ENCODE measurements around the gene REX1BD. TPM values are rescaled to one million over a fixed set of nuclear protein-coding genes. Genes with fewer than 3 reads are reported as not detected.

The REX1BD gene
- polyA plus RNA-seq, 1 donor from 2014 or later: 214 TPM

GRCh38 chr19:18543814-18544475, 44.7 kb upstream of the REX1BD start:
- H3K36me3 ChIP-seq (ENCODE audit: insufficient read depth, low read length): no peaks in the 10 kb centered on the region
- no peaks in the 10 kb centered on the region for H3K9me2 ChIP-seq (ENCODE audit: insufficient read depth, low read length)
- H3K4me2 ChIP-seq (ENCODE audit: low read length): no peak overlapping the region
- H4K20me1 ChIP-seq (ENCODE audit: insufficient read depth): no peaks in the 10 kb centered on the region
- H3K9ac ChIP-seq (ENCODE audit: low read length): no peak overlapping the region
- peak overlapping the region; percentile 49 for H3K4me3 ChIP-seq (ENCODE audit: low read length)
- no peaks in the 10 kb centered on the region for H3K9me3 ChIP-seq (ENCODE audit: low read length)
- H3F3A ChIP-seq (ENCODE audit: insufficient read depth, low read length, poor library complexity, severe bottlenecking): no peaks in the 10 kb centered on the region
- no peak overlapping the region for H2AFZ ChIP-seq (ENCODE audit: low read depth, low read length)
- H3K27me3 ChIP-seq (ENCODE audit: insufficient read depth, low read depth, low read length): no peaks in the 10 kb centered on the region
- TF ChIP-seq RAD21 (conservative IDR thresholded peaks at IDR 0.05) (no peak), TAF1 (IDR thresholded peaks at IDR 0.05; ENCODE audit: low read depth) (no peak), REST (IDR thresholded peaks at IDR 0.05; ENCODE audit: borderline replicate concordance) (no peak), POLR2AphosphoS5 (IDR thresholded peaks at IDR 0.05) (no peak), MXI1 (conservative IDR thresholded peaks at IDR 0.05; ENCODE audit: poor library complexity, severe bottlenecking) (no peak), SMC3 (conservative IDR thresholded peaks at IDR 0.05; ENCODE audit: poor library complexity) (no peak), EP300 (conservative IDR thresholded peaks at IDR 0.05; ENCODE audit: poor library complexity, severe bottlenecking) (no peak), EZH2 (IDR thresholded peaks at IDR 0.05; ENCODE audit: borderline replicate concordance, insufficient read depth, low read length, poor library complexity, severe bottlenecking) (no peak)
- TF ChIP-seq, protein P1, sequence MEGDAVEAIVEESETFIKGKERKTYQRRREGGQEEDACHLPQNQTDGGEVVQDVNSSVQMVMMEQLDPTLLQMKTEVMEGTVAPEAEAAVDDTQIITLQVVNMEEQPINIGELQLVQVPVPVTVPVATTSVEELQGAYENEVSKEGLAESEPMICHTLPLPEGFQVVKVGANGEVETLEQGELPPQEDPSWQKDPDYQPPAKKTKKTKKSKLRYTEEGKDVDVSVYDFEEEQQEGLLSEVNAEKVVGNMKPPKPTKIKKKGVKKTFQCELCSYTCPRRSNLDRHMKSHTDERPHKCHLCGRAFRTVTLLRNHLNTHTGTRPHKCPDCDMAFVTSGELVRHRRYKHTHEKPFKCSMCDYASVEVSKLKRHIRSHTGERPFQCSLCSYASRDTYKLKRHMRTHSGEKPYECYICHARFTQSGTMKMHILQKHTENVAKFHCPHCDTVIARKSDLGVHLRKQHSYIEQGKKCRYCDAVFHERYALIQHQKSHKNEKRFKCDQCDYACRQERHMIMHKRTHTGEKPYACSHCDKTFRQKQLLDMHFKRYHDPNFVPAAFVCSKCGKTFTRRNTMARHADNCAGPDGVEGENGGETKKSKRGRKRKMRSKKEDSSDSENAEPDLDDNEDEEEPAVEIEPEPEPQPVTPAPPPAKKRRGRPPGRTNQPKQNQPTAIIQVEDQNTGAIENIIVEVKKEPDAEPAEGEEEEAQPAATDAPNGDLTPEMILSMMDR (IDR thresholded peaks at IDR 0.05; ENCODE audit: poor library complexity, severe bottlenecking): no peak
- no peaks in the 10 kb centered on the region for H3K79me2 ChIP-seq (replicated peaks; ENCODE audit: insufficient read depth, low read length)
- no peak overlapping the region for H3K27ac ChIP-seq (ENCODE audit: low read length)

DNA sequence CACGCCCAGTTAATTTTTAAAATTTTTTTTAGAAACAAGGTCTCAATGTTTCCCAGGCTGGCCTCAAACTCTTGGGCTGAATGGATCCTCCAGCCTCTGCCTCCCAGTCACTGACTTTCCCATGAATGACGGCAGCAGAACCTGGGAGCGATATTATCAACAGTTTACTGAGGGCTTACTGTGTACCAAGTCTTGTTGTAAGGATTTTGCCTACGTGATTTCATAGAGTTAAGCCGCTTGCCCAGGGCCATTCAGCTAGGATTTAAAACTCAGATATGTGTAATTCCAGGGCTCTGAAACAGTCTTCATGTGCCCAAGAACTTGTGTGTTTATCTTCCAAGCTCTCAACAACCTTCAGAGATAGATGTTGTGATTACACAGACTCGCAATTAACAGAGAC, 37.0 kb upstream of the REX1BD start:
- no peaks in the 10 kb centered on the region for H3K9me3 ChIP-seq (ENCODE audit: low read length)
- no peaks in the 10 kb centered on the region for H3F3A ChIP-seq (ENCODE audit: insufficient read depth, low read length, poor library complexity, severe bottlenecking)
- no peaks in the 10 kb centered on the region for H3K79me2 ChIP-seq (replicated peaks; ENCODE audit: insufficient read depth, low read length)
- no peak overlapping the region for H3K4me2 ChIP-seq (ENCODE audit: low read length)
- no peak overlapping the region for H3K27ac ChIP-seq (ENCODE audit: low read length)
- no peak overlapping the region for H2AFZ ChIP-seq (ENCODE audit: low read depth, low read length)
- no peaks in the 10 kb centered on the region for H3K36me3 ChIP-seq (ENCODE audit: insufficient read depth, low read length)
- no peak for TF ChIP-seq REST (IDR thresholded peaks at IDR 0.05; ENCODE audit: borderline replicate concordance)
- TF ChIP-seq EZH2 (IDR thresholded peaks at IDR 0.05; ENCODE audit: borderline replicate concordance, insufficient read depth, low read length, poor library complexity, severe bottlenecking): no peak
- TF ChIP-seq POLR2AphosphoS5 (IDR thresholded peaks at IDR 0.05): no peak
- TF ChIP-seq MXI1 (conservative IDR thresholded peaks at IDR 0.05; ENCODE audit: poor library complexity, severe bottlenecking): no peak
- H3K9me2 ChIP-seq (ENCODE audit: insufficient read depth, low read length): no peaks in the 10 kb centered on the region
- H3K4me3 ChIP-seq (ENCODE audit: low read length): no peak overlapping the region
- no peaks in the 10 kb centered on the region for H4K20me1 ChIP-seq (ENCODE audit: insufficient read depth)
- no peak overlapping the region for H3K9ac ChIP-seq (ENCODE audit: low read length)
- H3K27me3 ChIP-seq (ENCODE audit: insufficient read depth, low read depth, low read length): no peaks in the 10 kb centered on the region
